Sigmoid colon (tissue), 7 donors: Measurements from ENCODE around the gene SSBP3. TPM values are rescaled to one million over a fixed set of nuclear protein-coding genes. Genes with fewer than 3 reads are reported as not detected.

Experiments
- DNase-seq: peaks from one replicate; pipeline ENCODE4 v3.0.0-alpha.2; 2019
- H3K27ac ChIP-seq, 4 donors: fragments of 200-600 bp; sonication (generic); one replicate each; pipeline ENCODE4 v1.5.1; 2016 to 2019; ENCODE audit warnings: mild to moderate bottlenecking in 1 of 4
- H3K27me3 ChIP-seq, 3 donors: fragments of 200-600 bp; sonication (generic); one replicate each; pipeline ENCODE4 v1.5.1; 2019; ENCODE audit warnings: mild to moderate bottlenecking in 1 of 3
- H3K36me3 ChIP-seq, 4 donors: fragments of 200-600 bp; sonication (generic); one replicate each; pipeline ENCODE4 v1.5.1; 2016 to 2019
- H3K4me1 ChIP-seq, 4 donors: fragments of 200-600 bp; sonication (generic); one replicate each; pipeline ENCODE4 v1.5.1; 2017 to 2019
- H3K4me3 ChIP-seq, 4 donors: fragments of 200-600 bp; sonication (generic); one replicate each; pipeline ENCODE4 v1.5.1; 2017 to 2019; ENCODE audit warnings: mild to moderate bottlenecking in 2 of 4, moderate library complexity in 1 of 4
- H3K9me3 ChIP-seq, 4 donors: fragments of 200-600 bp in 3 of 4; sonication (generic) in 3 of 4; one replicate each; pipeline versions ENCODE4 v1.5.1 to v1.6.1; 2013 to 2019
- CTCF ChIP-seq, 4 experiments: fragments of 450-650 bp in 3 of 4; fragments of 200-600 bp in 1 of 4; IDR thresholded peaks; one replicate each; pipeline ENCODE4 v1.5.1; 2016 to 2019; ENCODE audit warnings: antibody characterized with exemption in 4 of 4, mild to moderate bottlenecking in 3 of 4, moderate library complexity in 2 of 4
- EP300 ChIP-seq, 4 donors: sonication (generic); formaldehyde crosslinking; IDR thresholded peaks; one replicate each; pipeline ENCODE4 v1.6.1; 2017; ENCODE audit warnings: antibody characterized with exemption in 4 of 4
- POLR2A ChIP-seq, 2 donors: fragments of 450-650 bp; IDR thresholded peaks; one replicate each; pipeline ENCODE4 v1.6.1; 2016; ENCODE audit warnings: antibody characterized with exemption in 2 of 2, mild to moderate bottlenecking in 2 of 2, moderate library complexity in 2 of 2
- POLR2AphosphoS5 ChIP-seq, 4 donors: sonication (generic); formaldehyde crosslinking; IDR thresholded peaks; one replicate each; pipeline ENCODE4 v1.6.1; 2017; ENCODE audit warnings: antibody characterized with exemption in 4 of 4
- WGBS, 2 donors: extraction: QIAGEN DNeasy Blood & Tissue Kit; methylation state at CpG; one replicate each; pipeline ENCODE4 v1.1.7; 2013; 5-methylcytosine and 5-hydroxymethylcytosine counted together
- intact Hi-C: fragments of 100-400 bp; cut with DNase I; formaldehyde crosslinking; loops from one replicate; pipeline ENCODE4 v1.15.1; 2023
- polyA plus RNA-seq, 3 donors: library from polyadenylated mRNA; stranded (reverse); fragments of 200-250 nt; gene quantifications; one replicate each; pipeline ENCODE4 v1.2.3, GENCODE V29; 2013
- total RNA-seq, 4 donors: library from RNA; depleted of rRNA; stranded (reverse); fragments of >200 nt; gene quantifications; one replicate each; pipeline ENCODE4 v1.1.0, GENCODE V29; 2016
- donor health status: healthy with polysubstance abuse.
- donor health status: Bipolar disorder and iron deficiency.
- donor health status: healthy.

Gene SSBP3
- total and polyA plus RNA-seq, 7 donors = 27.4 to 62.5 (median 38.5) TPM

- Histone ChIP-seq H3K4me3 (no peak overlapping the region), H3K27me3 (no peaks in the 10 kb centered on the region), H3K9me3 (no peaks in the 10 kb centered on the region), H3K36me3 (peaks cover 0 to 24% (median 3%) of the 10 kb centered on the region in 4 donors), H3K27ac (no peak overlapping the region), H3K4me1 (no peaks in the 10 kb centered on the region)
- TF ChIP-seq CTCF (IDR thresholded peaks at IDR 0.05) (no peak), EP300 (IDR thresholded peaks at IDR 0.05) (no peak)
- 92 to 94% methylated on average over 5 of the region's 5 CpGs for WGBS, 2 donors
- DNase-seq = no peak
- intact Hi-C loops = no loop called here
Measured at GRCh38 chr1:54180701-54181360, 225.4 kb downstream of the SSBP3 start.

GRCh38 chr1:54178296-54179070 is 227.7 kb downstream of the SSBP3 start:
- Histone ChIP-seq H3K27me3 (no peaks in the 10 kb centered on the region), H3K4me3 (no peak overlapping the region), H3K36me3 (peaks cover 0 to 34% (median 3%) of the 10 kb centered on the region in 4 donors), H3K4me1 (no peaks in the 10 kb centered on the region), H3K27ac (no peak overlapping the region), H3K9me3 (no peaks in the 10 kb centered on the region)
- TF ChIP-seq POLR2A (IDR thresholded peaks at IDR 0.05) = no peak
- WGBS, 2 donors = 84 to 91% methylated on average over 9 of the region's 9 CpGs
- intact Hi-C loops = no loop called here
- no peak for DNase-seq

- no peak overlapping the region for H3K27ac ChIP-seq
- WGBS, 2 donors = 95 to 98% methylated on average over 8 of the region's 8 CpGs
- intact Hi-C loops = no loop called here
- H3K4me3 ChIP-seq = no peak overlapping the region
- H3K4me1 ChIP-seq = no peaks in the 10 kb centered on the region
- peaks cover 0 to 34% (median 3%) of the 10 kb centered on the region in 4 donors for H3K36me3 ChIP-seq
- no peaks in the 10 kb centered on the region for H3K9me3 ChIP-seq
- no peak for DNase-seq
- TF ChIP-seq POLR2AphosphoS5 (IDR thresholded peaks at IDR 0.05) (no peak), EP300 (IDR thresholded peaks at IDR 0.05) (no peak), CTCF (IDR thresholded peaks at IDR 0.05) (no peak), POLR2A (IDR thresholded peaks at IDR 0.05) (no peak)
- H3K27me3 ChIP-seq = no peaks in the 10 kb centered on the region
Measured at GRCh38 chr1:54177726-54178125, 228.5 kb downstream of the SSBP3 start.

GRCh38 chr1:54176621-54177327 is 229.4 kb downstream of the SSBP3 start:
- no peak for DNase-seq
- Histone ChIP-seq H3K27ac (no peak overlapping the region), H3K27me3 (no peaks in the 10 kb centered on the region), H3K4me3 (no peak overlapping the region), H3K4me1 (no peaks in the 10 kb centered on the region), H3K9me3 (no peaks in the 10 kb centered on the region), H3K36me3 (peaks cover 0 to 30% (median 3%) of the 10 kb centered on the region in 4 donors)
- intact Hi-C loops = no loop called here
- TF ChIP-seq EP300 (IDR thresholded peaks at IDR 0.05) = no peak
- TF ChIP-seq POLR2AphosphoS5 (IDR thresholded peaks at IDR 0.05) = no peak
- no peak for TF ChIP-seq CTCF (IDR thresholded peaks at IDR 0.05)
- TF ChIP-seq POLR2A (IDR thresholded peaks at IDR 0.05) = no peak
- 95 to 97% methylated on average over 6 of the region's 6 CpGs for WGBS, 2 donors

Other genes starting within 250 kb of the SSBP3 start
- gene CYB5RL, start 206.4 kb downstream of the SSBP3 start, total RNA-seq = 1 to 10 TPM; 2.6 to 5.7 (median 5.2) TPM
- 1 to 10 TPM; 1.4 to 4.4 (median 1.8) TPM for gene CYB5RL, start 206.4 kb downstream of the SSBP3 start, polyA plus RNA-seq
- gene MRPL37, start 206.2 kb downstream of the SSBP3 start, total RNA-seq = 10 to 100 TPM; 40.7 to 64.2 (median 55.8) TPM
- gene MRPL37, start 206.2 kb downstream of the SSBP3 start, polyA plus RNA-seq = 10 to 100 TPM; 59.2 to 80.2 (median 66.1) TPM
- gene ACOT11, start 141.8 kb upstream of the SSBP3 start, total RNA-seq = 10 to 100 TPM in 3 of 4 donors, 1 to 10 TPM in 1; 8.9 to 30.5 (median 19.8) TPM
- gene ACOT11, start 141.8 kb upstream of the SSBP3 start, polyA plus RNA-seq = 10 to 100 TPM; 21.0 to 40.9 (median 31.9) TPM
- gene FAM151A, start 217.1 kb upstream of the SSBP3 start, total RNA-seq = not detected
- 1 to 10 TPM; 3.2 to 5.4 (median 3.7) TPM for gene FAM151A, start 217.1 kb upstream of the SSBP3 start, polyA plus RNA-seq
- 10 to 100 TPM; 11.2 to 23.0 (median 15.9) TPM for gene MROH7, start 235.4 kb upstream of the SSBP3 start, total RNA-seq
- gene MROH7, start 235.4 kb upstream of the SSBP3 start, polyA plus RNA-seq = 1 to 10 TPM in 2 of 3 donors, under 1 TPM in 1; 0.69 to 4.3 (median 1.8) TPM